GM21528 (cell line): ENCODE results near the gene ALOX5.
"Not testable (repeated sequence)": the region's sequence is repeated elsewhere in the genome, so short reads cannot be mapped to it uniquely, and the experiment has no call there.

Experiments used
- ATAC-seq: cut with Tn5 transposase; IDR thresholded peaks from one replicate; pipeline ENCODE4 v1.9.1; 2021; ENCODE audit warnings: mild to moderate bottlenecking, moderate library complexity; ENCODE audit not compliant: unreplicated experiment, low FRiP score

The ALOX5 gene

DNA sequence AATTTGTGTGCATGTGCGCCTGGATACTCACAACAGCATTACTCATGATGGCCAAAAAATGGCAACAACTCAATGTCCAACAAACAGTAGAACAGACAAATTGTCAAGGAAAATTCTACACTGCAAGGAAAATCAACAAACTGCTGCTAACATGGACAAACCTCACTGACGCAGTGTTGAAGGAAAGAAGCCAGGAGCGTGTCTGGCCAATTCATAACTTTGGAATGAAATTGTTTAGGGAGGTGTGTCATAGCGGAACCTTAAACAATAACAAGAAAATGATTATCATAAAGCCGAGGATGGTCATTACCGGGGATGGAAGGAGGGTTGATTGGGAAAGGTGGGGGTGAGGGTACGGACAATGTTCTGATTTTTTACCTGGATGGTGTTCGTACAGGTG, 29.1 kb downstream of the ALOX5 start:
- no peak for ATAC-seq

DNA sequence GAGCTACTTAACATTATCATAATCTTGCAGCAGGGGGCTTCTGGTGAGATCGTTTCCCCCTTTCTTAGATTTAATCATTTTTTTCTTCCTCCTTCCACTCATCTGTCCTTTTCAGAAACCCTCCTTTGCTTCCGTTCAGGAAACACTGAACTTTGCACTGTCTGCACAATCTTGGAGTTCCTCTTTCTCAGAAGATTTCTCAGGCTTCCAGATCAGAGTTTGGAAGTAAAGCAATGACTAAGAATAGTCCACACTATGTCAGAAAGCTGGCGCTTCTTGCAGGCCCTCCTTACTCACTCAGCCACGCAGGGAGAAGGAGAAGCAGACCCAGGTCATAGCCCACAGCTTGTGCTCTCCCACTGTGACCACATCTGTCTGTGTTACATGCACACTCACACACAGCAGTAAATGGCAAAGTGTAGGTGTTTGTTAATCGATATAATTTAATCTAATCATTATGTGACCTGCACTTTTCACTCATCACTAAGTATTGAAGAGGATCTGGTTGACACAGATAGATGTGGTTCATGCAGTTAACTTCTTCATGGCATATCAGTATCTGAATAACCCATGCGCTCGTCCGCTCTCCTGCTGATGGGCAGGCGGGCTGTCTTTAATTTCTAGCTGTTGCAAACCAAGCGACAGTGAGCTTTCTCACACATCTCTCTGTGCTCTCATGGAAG, 30.2 kb downstream of the ALOX5 start:
- no peak for ATAC-seq

DNA sequence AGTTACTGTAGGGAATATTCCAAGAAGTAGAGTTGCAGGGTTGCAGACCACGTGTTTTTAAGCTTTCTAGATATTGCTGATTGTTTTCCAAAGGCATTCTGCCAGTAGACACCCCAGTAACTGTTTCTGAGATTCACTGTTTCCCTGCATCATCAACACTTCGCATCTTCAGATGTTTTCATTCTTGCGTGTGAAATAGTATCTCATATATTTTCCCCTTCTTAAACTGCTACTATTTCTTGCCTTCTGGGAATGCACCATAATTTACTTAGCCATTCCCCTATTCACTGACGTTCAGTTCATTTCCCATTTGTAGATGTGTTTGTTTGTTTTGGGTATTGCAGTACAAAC, 30.7 kb downstream of the ALOX5 start:
- ATAC-seq, result no peak

DNA sequence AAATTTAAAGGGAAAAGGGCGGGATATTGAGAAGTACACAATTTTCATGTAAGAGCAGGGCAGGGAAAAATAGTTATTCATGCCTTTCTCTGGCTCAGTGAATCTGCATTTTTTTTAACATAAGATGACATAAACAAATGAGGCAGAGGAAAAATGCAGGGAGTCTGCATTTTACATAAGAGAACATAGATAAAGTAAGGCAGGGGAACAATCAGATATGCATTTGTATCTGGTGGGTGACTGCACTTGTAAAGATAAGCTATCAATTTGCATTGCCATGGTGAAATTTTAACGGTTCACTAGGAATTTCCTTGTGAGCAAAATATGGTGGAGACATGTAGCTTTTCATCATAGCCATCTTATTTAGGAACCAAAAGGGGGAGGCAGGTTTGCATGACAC, 33.5 kb downstream of the ALOX5 start:
- no peak for ATAC-seq

DNA sequence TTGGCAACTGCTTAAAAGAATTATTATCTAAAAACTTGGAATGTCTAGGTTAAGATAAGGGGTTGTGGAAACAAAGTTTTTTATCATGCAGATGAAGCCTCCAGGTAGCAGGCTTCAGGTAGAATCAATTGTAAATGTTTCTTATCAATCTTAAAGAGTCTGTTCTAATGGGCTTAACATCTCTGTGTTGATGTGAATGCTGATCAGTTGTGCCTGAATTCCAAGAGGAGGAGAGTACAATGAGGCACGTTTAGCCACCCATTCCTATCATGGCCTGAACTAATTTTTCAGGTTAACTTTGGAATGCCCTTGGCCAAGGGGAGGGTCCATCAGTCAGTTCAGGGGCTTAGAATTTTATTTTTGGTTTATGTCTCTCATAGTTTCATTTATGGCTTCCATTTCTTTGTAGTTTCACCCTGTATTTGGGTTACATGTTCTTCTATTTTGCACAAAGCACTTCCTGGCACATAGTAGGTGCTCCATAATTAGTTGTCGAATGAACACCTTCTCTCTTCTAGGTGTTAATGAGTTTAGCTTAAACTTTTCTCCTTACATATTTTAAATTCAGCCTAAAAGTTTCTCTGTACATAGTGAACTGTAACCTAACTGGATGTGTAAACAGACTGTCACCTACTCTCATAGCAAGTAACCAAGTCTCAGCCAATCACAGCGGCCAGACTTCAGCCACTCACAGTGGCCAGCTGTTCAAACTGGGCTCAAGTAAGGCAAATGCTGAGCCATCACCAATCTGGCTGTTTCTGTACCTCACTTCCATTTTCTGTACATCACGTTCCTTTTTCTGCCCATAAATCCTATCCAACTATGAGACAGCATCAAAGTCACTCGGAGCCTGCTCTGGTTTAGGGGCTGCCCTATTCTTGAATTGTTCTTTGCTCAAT, 34.7 kb downstream of the ALOX5 start:
- ATAC-seq, result no peak

DNA sequence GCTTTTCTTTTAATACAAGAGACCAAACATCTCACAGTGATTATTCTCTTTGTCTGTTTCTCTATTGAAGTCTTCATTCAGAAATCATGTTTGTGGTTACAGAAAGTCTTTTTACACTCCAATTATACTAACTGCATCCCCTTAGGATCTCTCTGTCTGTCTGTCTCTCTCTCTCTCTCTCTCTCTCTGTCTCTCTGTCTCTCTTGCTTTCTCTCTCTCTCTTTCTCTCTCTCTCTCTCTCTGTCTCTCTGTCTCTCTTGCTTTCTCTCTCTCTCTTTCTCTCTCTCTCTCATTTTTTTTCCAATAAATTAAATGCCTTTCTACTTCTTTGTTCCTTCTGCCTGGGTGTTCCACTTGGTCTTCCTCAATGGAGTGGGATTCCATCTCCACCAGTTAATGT, 35.3 kb downstream of the ALOX5 start:
- not testable (repeated sequence) for ATAC-seq

DNA sequence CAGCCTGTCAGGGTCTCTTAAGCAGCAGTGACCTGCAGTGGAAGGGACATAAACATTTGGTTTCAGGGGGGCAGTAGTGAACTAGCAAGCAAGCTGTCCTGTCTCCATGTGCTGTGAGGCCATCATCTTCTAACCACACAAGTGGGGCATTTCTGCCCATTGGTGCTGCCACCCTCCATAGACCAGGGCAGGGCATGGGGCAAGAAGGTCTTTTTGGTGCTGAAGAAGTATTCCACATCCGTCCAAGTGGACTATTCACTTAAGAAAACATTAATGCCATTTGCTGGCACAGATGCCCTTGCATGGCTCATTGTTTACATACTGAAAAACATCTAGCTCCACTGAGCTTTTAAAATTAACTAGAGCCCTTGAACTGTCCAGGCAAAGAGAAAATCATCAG, 35.8 kb downstream of the ALOX5 start:
- no peak for ATAC-seq

DNA sequence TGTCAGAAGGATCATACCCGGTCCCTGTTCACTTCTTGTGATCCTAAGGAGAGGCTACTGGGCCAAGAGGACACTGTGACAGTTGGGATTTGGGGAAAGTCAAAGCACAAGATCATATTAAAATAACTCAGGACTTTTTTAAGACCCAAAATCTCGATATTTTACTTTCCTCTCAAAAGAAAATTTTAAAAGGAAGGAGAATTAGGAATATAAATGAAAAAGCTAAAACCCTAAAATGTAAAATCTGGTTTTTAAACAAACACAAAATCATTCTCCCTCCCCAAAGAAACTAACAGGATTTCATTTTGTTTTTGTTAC, 36.4 kb downstream of the ALOX5 start:
- no peak for ATAC-seq

DNA sequence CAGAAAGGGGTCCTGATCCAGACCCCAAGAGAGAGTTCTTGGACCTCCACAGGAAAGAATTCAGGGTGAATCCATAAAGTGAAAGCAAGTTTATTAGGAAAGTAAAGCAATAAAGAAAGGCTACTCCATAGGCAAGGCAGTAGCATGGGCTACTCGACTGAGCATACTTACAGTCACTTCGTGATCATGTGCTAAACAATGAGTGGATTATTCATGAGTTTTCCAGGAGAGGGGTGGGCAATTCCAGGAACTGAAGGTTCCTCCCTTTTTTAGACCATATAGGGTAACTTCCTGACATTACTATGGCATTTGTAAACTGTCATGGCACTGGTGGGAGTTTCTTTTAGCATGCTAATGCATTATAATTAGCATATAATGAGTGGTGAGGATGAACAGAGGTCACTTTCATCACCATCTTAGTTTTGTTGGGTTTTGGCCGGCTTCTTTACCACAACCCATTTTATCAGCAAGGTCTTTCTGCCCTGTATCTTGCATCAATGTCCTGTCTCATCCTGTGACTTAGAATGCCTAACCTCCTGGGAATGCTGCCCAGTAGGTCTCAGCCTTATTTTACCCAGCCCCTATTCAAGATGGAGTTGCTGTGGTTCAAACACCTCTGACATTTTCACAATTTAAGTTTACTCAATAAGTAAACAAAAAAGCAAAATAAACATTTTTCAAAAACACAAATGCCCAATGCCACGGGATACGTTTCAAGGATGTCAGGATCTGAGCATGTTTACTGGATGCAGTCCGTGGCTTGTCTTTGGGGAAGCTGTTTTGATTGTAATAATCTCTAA, 37.0 kb downstream of the ALOX5 start:
- no peak for ATAC-seq

DNA sequence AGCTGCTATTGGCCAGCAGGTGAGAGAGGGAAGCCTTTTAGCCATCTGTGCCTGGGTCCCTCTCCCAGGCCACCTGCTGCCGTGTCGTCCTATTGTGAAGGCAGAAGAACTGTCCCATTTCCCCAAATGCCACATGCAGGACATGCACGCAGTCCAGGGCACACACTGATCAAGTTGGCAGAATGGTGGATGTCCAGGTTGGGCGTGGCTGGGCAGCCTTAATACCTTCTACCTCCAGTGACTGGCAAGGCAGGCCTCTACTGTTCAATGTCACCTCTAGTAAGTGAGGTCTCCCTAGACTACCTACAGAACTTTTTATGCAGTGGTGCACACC, 37.6 kb downstream of the ALOX5 start:
- no peak for ATAC-seq

DNA sequence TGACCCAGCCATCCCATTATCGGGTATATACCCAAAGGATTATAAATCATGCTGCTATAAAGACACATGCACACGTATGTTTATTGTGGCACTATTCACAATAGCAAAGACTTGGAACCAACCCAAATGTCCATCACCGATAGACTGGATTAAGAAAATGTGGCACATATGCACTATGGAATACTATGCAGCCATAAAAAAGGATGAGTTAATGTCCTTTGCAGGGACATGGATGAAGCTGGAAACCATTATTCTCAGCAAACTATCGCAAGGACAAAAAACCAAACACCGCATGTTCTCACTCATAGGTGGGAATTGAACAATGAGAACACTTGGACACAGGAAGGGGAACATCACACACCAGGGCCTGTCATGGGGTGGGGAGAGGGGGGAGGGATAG, 41.0 kb downstream of the ALOX5 start:
- ATAC-seq, result not testable (repeated sequence)

DNA sequence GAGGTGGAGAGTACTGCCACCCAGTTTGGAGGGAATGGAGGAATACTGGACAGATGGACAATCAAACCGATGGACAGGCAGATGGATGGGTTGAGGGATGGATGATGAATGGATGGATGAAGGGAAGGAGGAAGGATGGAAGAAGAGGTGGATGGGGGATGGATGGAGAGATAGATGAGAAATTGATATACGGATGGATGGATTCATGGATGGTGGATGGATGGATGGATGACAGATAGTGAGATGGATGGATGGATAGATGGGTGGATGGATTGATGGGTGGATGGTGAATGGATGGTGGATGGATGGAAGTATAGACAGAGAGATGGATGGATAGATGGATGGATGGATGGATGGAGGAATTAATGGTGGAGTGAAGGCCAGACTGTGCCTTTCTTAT, 42.6 kb downstream of the ALOX5 start:
- no peak for ATAC-seq

DNA sequence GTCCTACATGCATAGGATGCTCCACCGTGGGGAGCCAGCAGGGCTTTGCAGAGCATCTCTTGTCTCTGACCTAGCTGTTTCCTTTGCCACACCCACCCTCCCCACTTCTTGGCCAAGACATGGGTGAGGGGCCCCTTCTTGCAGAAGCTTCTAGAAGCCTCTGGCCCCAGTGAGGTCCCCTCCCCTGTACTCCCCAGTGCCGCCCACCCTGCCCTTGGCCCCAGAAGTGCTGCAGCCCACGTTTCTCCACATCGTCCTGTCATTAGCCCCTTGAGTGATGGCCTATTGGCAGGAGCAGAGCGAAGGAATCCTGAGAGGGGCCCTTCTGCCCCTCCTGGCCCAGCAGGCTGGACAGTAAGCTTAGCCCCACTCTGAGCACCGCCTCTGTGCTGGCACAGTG, 43.7 kb downstream of the ALOX5 start:
- no peak for ATAC-seq

DNA sequence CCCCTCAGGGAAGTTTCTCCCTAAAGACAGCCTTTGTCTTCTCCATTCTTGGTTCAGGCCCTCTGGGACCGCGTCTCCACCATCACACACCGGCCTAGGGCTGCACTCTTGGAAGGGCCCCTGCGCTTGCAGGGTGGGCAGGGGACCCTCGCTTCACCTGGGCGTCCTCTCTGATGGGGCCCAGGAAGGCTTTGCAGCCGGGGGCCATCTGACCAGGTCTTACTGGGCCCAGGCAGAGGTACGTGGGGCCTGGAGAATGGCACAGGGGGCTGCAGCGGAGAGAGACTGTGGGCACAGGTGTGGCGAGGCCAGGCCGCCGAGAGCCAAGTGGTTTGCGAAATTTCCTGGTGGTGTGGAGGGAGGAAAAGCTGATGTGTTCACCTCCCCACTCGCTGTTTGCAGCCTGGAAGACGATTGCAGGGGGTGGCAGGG, 44.4 kb downstream of the ALOX5 start:
- ATAC-seq, result peak; percentile 2

DNA sequence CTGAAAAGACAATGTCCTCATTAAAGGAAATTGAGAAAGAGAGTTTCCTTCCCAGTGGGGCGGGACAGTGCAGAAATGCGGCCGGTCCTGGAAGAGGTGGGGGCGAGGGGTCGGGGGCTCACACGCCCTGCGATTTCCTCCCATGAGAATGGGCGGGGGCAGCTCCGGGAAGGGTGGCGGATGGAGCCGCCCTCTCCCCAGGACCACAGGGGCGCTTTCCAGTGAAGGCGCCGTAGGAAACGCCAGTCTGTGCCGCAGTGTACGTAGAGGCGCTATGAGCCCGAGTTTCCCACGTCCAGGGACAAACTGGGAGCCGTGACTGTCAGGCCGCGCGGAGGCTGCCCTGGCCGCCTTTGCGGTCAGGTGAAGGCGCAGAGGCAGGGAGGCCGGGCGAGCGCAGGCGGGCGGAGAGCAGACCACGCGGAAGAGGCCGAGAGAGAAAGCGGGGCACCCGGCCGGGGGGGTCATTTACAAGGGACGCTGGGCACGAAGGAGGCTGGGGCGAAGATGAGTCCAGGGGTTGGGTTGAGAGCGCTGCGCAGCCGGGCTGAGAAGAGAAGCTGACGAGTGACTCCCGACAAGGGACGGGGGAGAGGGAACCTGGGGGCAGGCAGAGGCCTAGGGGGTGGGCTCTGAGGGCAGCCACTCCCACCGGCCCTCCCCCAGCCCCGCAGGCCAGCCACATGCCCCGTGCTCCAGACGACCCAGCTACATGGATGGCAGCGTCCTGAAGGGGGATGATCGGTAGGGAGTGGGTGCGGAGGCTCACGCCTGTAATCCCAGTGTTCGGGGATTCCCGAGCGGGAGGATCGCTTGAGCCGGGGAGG, 45.0 kb downstream of the ALOX5 start:
- peak; percentile 54 for ATAC-seq

DNA sequence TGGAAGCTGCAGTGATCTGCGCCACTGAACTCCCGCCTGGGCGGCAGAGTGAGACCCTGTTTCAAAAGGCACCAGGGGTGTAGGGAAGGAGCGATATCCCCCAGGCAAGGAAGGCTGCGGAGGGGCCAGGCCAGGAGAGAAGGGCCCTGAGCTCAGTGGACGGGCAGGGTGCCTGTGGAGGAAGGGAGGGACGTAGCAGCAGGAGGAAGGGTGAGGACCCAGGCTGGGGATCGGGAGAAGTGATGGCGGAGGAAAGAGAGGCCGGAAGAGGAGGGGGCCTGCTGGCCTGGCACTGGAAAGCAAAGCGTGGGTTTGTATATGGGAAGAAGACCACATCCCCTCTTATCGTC, 45.6 kb downstream of the ALOX5 start:
- ATAC-seq, result peak; percentile 2

DNA sequence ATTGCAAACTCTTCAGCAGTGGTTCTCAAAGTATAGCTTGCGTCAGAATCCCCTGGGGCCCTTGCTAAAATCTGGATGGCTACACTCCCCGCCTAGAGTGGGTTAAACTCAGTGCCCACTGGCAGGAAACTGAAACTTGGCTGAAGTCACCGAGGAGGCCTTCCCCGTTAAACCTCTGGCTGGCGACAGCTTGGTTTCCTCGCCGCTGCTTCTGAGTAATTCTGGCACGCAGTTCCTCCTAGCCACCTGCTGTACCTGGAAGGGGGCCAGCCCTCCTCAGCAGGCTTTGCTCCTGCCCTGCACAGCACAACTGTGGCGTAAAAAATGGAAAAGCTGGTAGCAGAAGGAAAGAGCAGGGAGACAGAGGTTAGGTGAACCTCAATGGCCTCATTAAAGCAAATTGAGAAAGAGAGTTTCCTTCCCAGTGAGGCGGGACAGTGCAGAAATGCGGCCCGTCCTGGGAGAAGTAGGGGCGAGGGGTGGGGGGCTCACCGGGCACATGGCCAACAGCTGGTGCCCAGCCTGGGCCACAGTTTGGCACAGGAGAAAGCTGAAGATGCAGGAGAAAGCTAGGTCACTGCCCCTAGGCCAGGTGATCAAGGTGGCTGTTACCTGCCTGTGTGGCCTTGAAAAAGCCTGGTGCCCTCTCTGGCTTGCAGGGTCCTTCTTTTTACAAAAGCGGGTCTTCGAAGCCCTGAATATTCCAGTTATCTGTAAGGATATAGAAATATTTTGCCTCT, 46.6 kb downstream of the ALOX5 start:
- peak; percentile 53 for ATAC-seq

DNA sequence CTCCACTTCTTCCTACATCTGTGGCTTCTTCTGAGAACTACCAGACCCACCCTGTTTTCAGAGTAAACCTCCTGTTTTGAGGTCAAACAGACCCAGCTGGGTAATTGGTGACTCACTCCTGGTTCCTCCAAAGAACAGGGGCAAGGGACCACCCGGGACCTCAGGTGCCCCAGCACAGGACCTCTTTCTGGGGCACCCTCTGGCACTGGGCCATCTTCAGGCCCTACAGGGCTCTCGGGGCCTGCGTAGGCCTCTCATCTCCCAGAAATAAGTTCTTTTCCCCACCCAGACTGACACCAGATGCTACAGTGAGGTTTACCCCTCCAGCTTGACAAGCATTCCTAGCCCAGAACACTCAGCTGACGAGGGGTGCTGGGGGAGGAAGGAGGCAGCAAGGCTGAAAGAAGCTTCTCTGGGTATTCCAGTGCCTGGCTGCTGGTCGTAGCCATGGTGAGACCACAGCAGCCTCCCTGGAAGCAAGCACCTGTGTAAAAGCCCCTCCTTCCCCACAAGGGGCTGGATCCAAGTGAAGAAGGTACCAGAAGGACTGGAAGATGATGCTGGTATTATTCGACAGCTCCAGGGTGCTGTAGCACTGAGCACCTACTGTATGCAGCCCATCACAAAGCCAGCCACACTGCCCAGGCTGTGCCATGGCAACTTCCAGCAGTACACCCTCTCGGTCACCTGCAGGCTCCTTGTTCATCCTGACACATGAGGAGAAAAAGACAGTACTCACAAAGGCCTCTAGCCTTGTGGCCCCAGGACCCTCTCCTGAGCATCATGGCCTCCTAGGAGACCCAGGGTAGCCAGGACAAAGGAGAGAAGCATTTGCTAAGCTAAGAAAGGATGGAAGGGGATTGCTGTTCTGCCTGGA, 47.4 kb downstream of the ALOX5 start:
- ATAC-seq, result no peak

DNA sequence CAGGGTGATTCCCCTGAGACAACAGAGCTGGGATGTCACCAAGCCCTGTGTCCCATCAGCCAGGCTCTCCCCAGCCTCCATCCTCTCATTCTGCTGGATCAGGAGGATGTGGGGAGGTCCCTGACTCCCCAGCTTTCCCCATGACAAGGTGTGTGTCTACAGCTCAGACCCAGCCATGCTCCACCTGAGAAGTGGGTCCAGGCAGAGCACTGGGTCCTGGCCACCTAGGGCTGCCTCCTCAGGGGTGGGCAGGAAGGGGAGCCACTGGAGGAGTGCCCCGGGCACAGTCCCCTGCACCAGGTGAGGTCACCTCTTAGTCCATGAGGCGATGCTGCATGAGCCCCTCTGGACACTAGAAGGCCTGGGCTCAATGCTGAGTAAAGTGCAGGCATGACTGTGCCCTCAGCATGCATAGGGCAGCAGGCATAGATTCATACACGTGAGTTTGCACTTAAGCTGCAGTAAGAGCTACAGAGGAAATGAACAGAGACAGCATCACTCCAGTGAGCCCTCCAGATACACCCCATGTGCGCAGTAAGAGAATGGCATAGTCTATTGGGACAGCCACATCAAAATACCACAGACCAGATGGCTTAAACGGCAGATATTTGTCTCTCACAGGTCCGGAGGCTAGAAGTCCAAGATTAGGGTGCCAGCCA, 48.3 kb downstream of the ALOX5 start:
- no peak for ATAC-seq
